ENCODE results near the gene PRRT2. TPM values are rescaled to one million over a fixed set of nuclear protein-coding genes. Genes with fewer than 3 reads are reported as not detected.

PRRT2 gene
- total RNA-seq, 1 experiment from 2014 or later, result 20.5 TPM

GRCh38 chr16:29854520-29855100 lies 42.6 kb downstream of the PRRT2 start:
- H3K36me3 Mint-ChIP-seq, result peaks cover 10% of the 10 kb centered on the region
- ChIA-PET CTCF (interaction anchor here (0.6 to 2.3 kb wide), 4 partner anchors 11 to 780 kb away, joined by 4 to 10 read pairs (median 6); partner anchors contain the start of gene TLCD3B), POLR2A (interaction anchor here (0.7 kb wide), 1 partner anchor 9 kb away, joined by 3 read pairs; the partner anchor contains the start of gene CDIPT)
- no peak overlapping the region; the same call in 1 of the 2 replicates for H3K27ac Mint-ChIP-seq
- DNase-seq (ENCODE audit: low spot score), result no peak
- ATAC-seq, result no peak
- H3K9me3 Mint-ChIP-seq, result no peaks in the 10 kb centered on the region
- TF ChIP-seq NR1H2 (CRISPR knock-in tag; IDR thresholded peaks at IDR 0.05) (no peak), TP53 (CRISPR knock-in tag; IDR thresholded peaks at IDR 0.05) (no peak), ZNF425 (CRISPR knock-in tag; conservative IDR thresholded peaks at IDR 0.05) (no peak), PRRX2 (CRISPR knock-in tag; IDR thresholded peaks at IDR 0.05) (no peak), ZNF532 (CRISPR knock-in tag; IDR thresholded peaks at IDR 0.05; ENCODE audit: borderline replicate concordance) (no peak), CDX4 (CRISPR knock-in tag; IDR thresholded peaks at IDR 0.05; ENCODE audit: borderline replicate concordance) (no peak)
- H3K4me3 Mint-ChIP-seq, result no peak overlapping the region
- no peaks in the 10 kb centered on the region; the same call in 1 of the 2 replicates for H3K27me3 Mint-ChIP-seq (ENCODE audit: low read depth)
- peaks cover 9% of the 10 kb centered on the region; the same call in 1 of the 2 replicates for H3K4me1 Mint-ChIP-seq

GRCh38 chr16:29857133-29857760 lies 45.3 kb downstream of the PRRT2 start:
- ATAC-seq, result no peak
- H3K9me3 Mint-ChIP-seq, result no peaks in the 10 kb centered on the region
- peak overlapping the region; percentile 61; the same call in 1 of the 2 replicates for H3K27ac Mint-ChIP-seq
- ChIA-PET POLR2A (interaction anchor here (0.6 kb wide), 1 partner anchor 136 kb away, joined by 3 read pairs; no protein-coding TSS in a partner anchor), CTCF (interaction anchor here (0.7 to 2.8 kb wide), 3 partner anchors 9 to 907 kb away, joined by 3 to 25 read pairs (median 4); no protein-coding TSS in a partner anchor)
- no peak overlapping the region for H3K4me3 Mint-ChIP-seq
- DNase-seq (ENCODE audit: low spot score), result no peak
- no peaks in the 10 kb centered on the region for H3K27me3 Mint-ChIP-seq (ENCODE audit: low read depth)
- H3K4me1 Mint-ChIP-seq, result peaks cover 12% of the 10 kb centered on the region
- H3K36me3 Mint-ChIP-seq, result peaks cover 13% of the 10 kb centered on the region
- TF ChIP-seq CREB1 (CRISPR knock-in tag; IDR thresholded peaks at IDR 0.05), result no peak
- TF ChIP-seq RELA (CRISPR knock-in tag; IDR thresholded peaks at IDR 0.05; ENCODE audit: borderline replicate concordance), result no peak
- no peak for TF ChIP-seq SMAD4 (CRISPR knock-in tag; IDR thresholded peaks at IDR 0.05)
- TF ChIP-seq ZMAT4 (CRISPR knock-in tag; IDR thresholded peaks at IDR 0.05), result no peak
- no peak for TF ChIP-seq E2F1 (CRISPR knock-in tag; IDR thresholded peaks at IDR 0.05)
- no peak for TF ChIP-seq JUN (CRISPR knock-in tag; IDR thresholded peaks at IDR 0.05)
- TF ChIP-seq ZNF317 (CRISPR knock-in tag; IDR thresholded peaks at IDR 0.05; ENCODE audit: borderline replicate concordance, low read depth), result no peak
- no peak for TF ChIP-seq ZNF512 (CRISPR knock-in tag; IDR thresholded peaks at IDR 0.05; ENCODE audit: borderline replicate concordance)
- TF ChIP-seq OVOL2 (CRISPR knock-in tag; IDR thresholded peaks at IDR 0.05; ENCODE audit: borderline replicate concordance), result no peak
- TF ChIP-seq E2F5 (CRISPR knock-in tag; IDR thresholded peaks at IDR 0.05), result no peak
- TF ChIP-seq PRRX2 (CRISPR knock-in tag; IDR thresholded peaks at IDR 0.05), result no peak
- no peak for TF ChIP-seq ZNF423 (CRISPR knock-in tag; IDR thresholded peaks at IDR 0.05)
- no peak for TF ChIP-seq NR1H2 (CRISPR knock-in tag; IDR thresholded peaks at IDR 0.05)
- TF ChIP-seq ZBTB21 (CRISPR knock-in tag; IDR thresholded peaks at IDR 0.05; ENCODE audit: borderline replicate concordance), result no peak
